DMS114 treated with DMSO at 0.1 percent for 48 hours (cell line): ENCODE measurements around the gene NEURL1.
"Not testable (repeated sequence)": the region's sequence is repeated elsewhere in the genome, so short reads cannot be mapped to it uniquely, and the experiment has no call there.

Experiments
- DNase-seq: peaks from one replicate; lab custom pipeline; 2025; ENCODE audit not compliant: unreplicated experiment; lab: John Stamatoyannopoulos, UW

NEURL1 gene

GRCh38 chr10:103619424-103620351 is 126.2 kb downstream of the NEURL1 start:
- no peak for DNase-seq

GRCh38 chr10:103620352-103620740 is 126.8 kb downstream of the NEURL1 start:
- DNase-seq, result no peak

- no peak for DNase-seq
Observed at GRCh38 chr10:103620891-103621782, 127.6 kb downstream of the NEURL1 start.

GRCh38 chr10:103621783-103622125 is 128.2 kb downstream of the NEURL1 start:
- no peak for DNase-seq

GRCh38 chr10:103622286-103622685 is 128.8 kb downstream of the NEURL1 start:
- no peak for DNase-seq

- DNase-seq, result no peak
Observed at GRCh38 chr10:103622935-103623574, 129.6 kb downstream of the NEURL1 start.

- no peak for DNase-seq
Observed at GRCh38 chr10:103626178-103626577, 132.7 kb downstream of the NEURL1 start.

GRCh38 chr10:103627111-103627892 is 133.8 kb downstream of the NEURL1 start:
- DNase-seq, result no peak

- no peak for DNase-seq
Observed at GRCh38 chr10:103627893-103628292, 134.4 kb downstream of the NEURL1 start.

- no peak for DNase-seq
Observed at GRCh38 chr10:103629581-103629980, 136.1 kb downstream of the NEURL1 start.

- no peak for DNase-seq
Observed at GRCh38 chr10:103630156-103630555, 136.7 kb downstream of the NEURL1 start.

- no peak for DNase-seq
Observed at GRCh38 chr10:103632247-103632642, 138.7 kb downstream of the NEURL1 start.

GRCh38 chr10:103632871-103633270 is 139.4 kb downstream of the NEURL1 start:
- DNase-seq, result not testable (repeated sequence)

- DNase-seq, result no peak
Observed at GRCh38 chr10:103633846-103634245, 140.3 kb downstream of the NEURL1 start.

GRCh38 chr10:103635580-103635979 is 142.1 kb downstream of the NEURL1 start:
- DNase-seq, result no peak

- no peak for DNase-seq
Observed at GRCh38 chr10:103636492-103636891, 143.0 kb downstream of the NEURL1 start.

- no peak for DNase-seq
Observed at GRCh38 chr10:103637011-103637410, 143.5 kb downstream of the NEURL1 start.

- DNase-seq, result no peak
Observed at GRCh38 chr10:103637927-103638557, 144.5 kb downstream of the NEURL1 start.

- DNase-seq, result no peak
Observed at GRCh38 chr10:103638948-103639347, 145.4 kb downstream of the NEURL1 start.
